Karpas-422 (cell line): Measurements from ENCODE around the gene HTN1. TPM values are rescaled to one million over a fixed set of nuclear protein-coding genes. Genes with fewer than 3 reads are reported as not detected.
"Not testable (repeated sequence)": the region's sequence is repeated elsewhere in the genome, so short reads cannot be mapped to it uniquely, and the experiment has no call there.

Source experiments
- DNase-seq: peaks from one replicate; pipeline ENCODE4 v3.0.0-alpha.2; 2015
- H2AFZ ChIP-seq: fragments of 200-600 bp; sonication (generic); 2 replicates; pipeline ENCODE4 v1.6.1; 2014; ENCODE audit warnings: antibody characterized with exemption, low read length, mixed read lengths
- H3K27ac ChIP-seq: fragments of 200-600 bp; sonication (generic); 2 replicates; pipeline ENCODE4 v1.5.1; 2014; ENCODE audit warnings: mild to moderate bottlenecking, low read length, moderate library complexity
- H3K27me3 ChIP-seq: fragments of 200-600 bp; sonication (generic); 2 replicates; pipeline ENCODE4 v1.6.1; 2014; ENCODE audit warnings: low read length, mixed read lengths
- H3K36me3 ChIP-seq: fragments of 200-600 bp; sonication (generic); 2 replicates; pipeline ENCODE4 v1.6.1; 2014; ENCODE audit warnings: low read length, mixed read lengths; ENCODE audit not compliant: insufficient read depth
- H3K4me1 ChIP-seq: fragments of 200-600 bp; sonication (generic); 2 replicates; pipeline ENCODE4 v1.6.1; 2014; ENCODE audit warnings: mild to moderate bottlenecking, low read length, mixed read lengths
- H3K4me2 ChIP-seq: fragments of 200-600 bp; sonication (generic); 2 replicates; pipeline ENCODE4 v1.6.1; 2014; ENCODE audit warnings: low read length, low read depth, mild to moderate bottlenecking; ENCODE audit not compliant: poor library complexity, severe bottlenecking
- H3K4me3 ChIP-seq: fragments of 200-600 bp; sonication (generic); 2 replicates; pipeline ENCODE4 v1.5.1; 2014; ENCODE audit warnings: mild to moderate bottlenecking, antibody characterized with exemption, low read length, mixed read lengths
- H3K79me2 ChIP-seq: fragments of 200-600 bp; sonication (generic); 2 replicates; pipeline ENCODE4 v1.6.1; 2014; ENCODE audit warnings: mild to moderate bottlenecking, low read length, mixed read lengths
- H3K9ac ChIP-seq: fragments of 200-600 bp; sonication (generic); 2 replicates; pipeline ENCODE4 v1.6.0; 2014; ENCODE audit warnings: low read length
- H3K9me2 ChIP-seq: fragments of 200-600 bp; sonication (generic), shearing (Covaris generic); replicated peaks from 2 replicates; pipeline ENCODE4 v1.6.0; 2014; ENCODE audit warnings: mild to moderate bottlenecking, low read length, moderate library complexity; ENCODE audit not compliant: insufficient read depth
- H3K9me3 ChIP-seq: fragments of 300-700, 200-600 bp; sonication (generic); 2 replicates; pipeline ENCODE4 v1.6.1; 2014; ENCODE audit warnings: low read length, mixed read lengths
- H4K20me1 ChIP-seq: fragments of 200-600 bp; sonication (generic); 2 replicates; pipeline ENCODE4 v1.6.1; 2014; ENCODE audit warnings: mild to moderate bottlenecking, antibody characterized with exemption, low read length, low read depth; ENCODE audit not compliant: insufficient read depth
- total RNA-seq: library from RNA; depleted of rRNA; stranded (reverse); fragments of >200 nt; shearing (Covaris generic); gene quantifications from 2 replicates; pipeline ENCODE4 v1.2.3, GENCODE V29; 2014; ENCODE audit warnings: low replicate concordance; rRNA removed

Gene HTN1
- total RNA-seq, result not detected in 2 replicates

DNA sequence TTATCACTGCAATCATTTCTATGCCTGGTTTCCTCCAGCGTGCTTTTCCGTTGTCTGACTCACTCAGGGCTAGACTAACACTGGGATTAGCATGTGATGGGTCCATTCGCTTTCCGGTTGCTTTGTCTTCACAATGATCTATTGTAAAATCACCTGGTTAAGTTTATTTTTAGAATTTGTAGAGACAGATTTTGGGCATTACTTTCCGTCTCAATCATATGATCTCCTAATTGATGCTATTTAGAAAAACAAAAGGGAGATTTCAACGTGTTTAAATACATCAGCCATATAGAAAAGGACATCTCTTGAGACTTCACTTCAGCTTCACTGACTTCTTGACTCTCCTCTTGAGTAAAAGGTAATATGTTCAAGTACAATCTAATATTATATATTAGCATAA, at the start of gene HTN1:
Gene HTN1, plus strand, starts transcription at position 301 of the 400 bp plus-strand sequence. CDS start 2,639 bp downstream, outside the sequence.
- H3K9me2 ChIP-seq, DNase-seq, H3K4me1 ChIP-seq, H3K4me3 ChIP-seq, H3K36me3 ChIP-seq, H4K20me1 ChIP-seq, H3K27me3 ChIP-seq, H2AFZ ChIP-seq, H3K79me2 ChIP-seq, H3K9me3 ChIP-seq, H3K27ac ChIP-seq, H3K4me2 ChIP-seq, H3K9ac ChIP-seq: not testable (repeated sequence)

DNA sequence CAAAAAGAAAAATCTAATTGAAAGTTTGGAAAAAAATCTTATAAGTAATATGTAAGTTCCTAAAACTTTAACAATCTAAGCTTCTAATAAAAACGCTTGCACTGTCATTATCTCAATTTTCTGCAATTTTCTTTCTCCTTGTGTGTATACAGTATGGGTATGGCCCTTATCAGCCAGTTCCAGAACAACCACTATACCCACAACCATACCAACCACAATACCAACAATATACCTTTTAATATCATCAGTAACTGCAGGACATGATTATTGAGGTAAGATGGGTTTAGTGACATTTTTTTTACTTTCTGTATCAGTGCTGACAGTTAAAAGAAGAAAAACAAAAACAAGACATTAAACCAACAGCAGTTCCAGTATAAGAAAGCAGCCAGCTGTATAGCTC, 49.5 kb upstream of the HTN1 start:
- Histone ChIP-seq H3K4me1 (no peaks in the 10 kb centered on the region), H3K9me3 (no peaks in the 10 kb centered on the region), H3K4me3 (no peak overlapping the region), H3K27me3 (no peaks in the 10 kb centered on the region), H3K36me3 (no peaks in the 10 kb centered on the region), H3K4me2 (no peak overlapping the region), H2AFZ (no peak overlapping the region), H4K20me1 (no peaks in the 10 kb centered on the region), H3K9ac (no peak overlapping the region), H3K79me2 (no peaks in the 10 kb centered on the region), H3K27ac (no peak overlapping the region), H3K9me2 (no peaks in the 10 kb centered on the region)
- no peak for DNase-seq

DNA sequence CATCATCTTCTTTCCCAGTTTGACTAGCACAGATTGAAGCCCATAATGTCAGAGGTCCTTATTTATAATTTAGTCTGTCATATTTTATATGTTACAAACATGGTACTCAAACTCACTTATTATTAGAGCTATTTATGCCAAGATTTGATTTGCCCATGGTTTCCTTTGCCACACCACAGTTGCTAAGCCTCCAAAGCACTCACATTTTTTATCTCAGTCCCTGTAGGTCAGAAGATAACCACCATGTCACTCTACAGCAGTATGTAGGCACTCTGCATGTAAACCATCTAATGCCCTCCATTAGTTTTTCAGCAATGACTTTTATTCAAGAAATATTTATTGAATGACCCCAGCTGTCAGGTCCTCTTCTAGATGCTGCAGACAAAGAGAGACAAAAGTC, 47.7 kb upstream of the HTN1 start:
- Histone ChIP-seq H3K27me3 (no peaks in the 10 kb centered on the region), H3K4me2 (no peak overlapping the region), H3K4me3 (no peak overlapping the region), H3K36me3 (no peaks in the 10 kb centered on the region), H2AFZ (no peak overlapping the region), H3K9me3 (no peaks in the 10 kb centered on the region), H3K9ac (no peak overlapping the region), H4K20me1 (no peaks in the 10 kb centered on the region), H3K4me1 (no peaks in the 10 kb centered on the region), H3K9me2 (no peaks in the 10 kb centered on the region), H3K79me2 (no peaks in the 10 kb centered on the region), H3K27ac (no peak overlapping the region)
- DNase-seq, result no peak

DNA sequence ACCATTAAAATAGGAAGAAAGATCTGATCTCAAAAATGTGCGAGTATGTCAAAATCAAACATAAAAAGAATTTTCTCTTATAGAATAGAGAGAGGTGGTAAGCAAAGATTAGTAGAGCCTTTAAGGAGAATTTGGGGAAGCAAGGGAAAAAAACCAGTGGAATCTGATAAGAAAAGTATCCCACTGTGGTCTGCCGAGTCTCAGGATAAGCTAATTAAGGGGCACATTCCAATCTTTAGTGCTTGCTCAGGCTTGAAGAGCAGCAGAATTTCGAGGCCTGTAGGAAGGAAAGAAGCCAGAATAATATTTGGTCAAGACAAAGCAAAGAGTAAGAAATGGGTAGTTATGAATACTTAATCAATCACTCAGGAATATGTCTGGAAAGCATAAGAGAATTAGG, 41.5 kb upstream of the HTN1 start:
- no peak for DNase-seq
- H3K4me2 ChIP-seq, result no peak overlapping the region
- H3K36me3 ChIP-seq, result no peaks in the 10 kb centered on the region
- H3K9ac ChIP-seq, result no peak overlapping the region
- H3K9me3 ChIP-seq, result no peaks in the 10 kb centered on the region; the same call in 1 of the 2 replicates
- H3K9me2 ChIP-seq, result no peaks in the 10 kb centered on the region
- no peak overlapping the region for H3K4me3 ChIP-seq
- H3K27ac ChIP-seq, result no peak overlapping the region
- no peaks in the 10 kb centered on the region for H3K4me1 ChIP-seq
- H3K79me2 ChIP-seq, result no peaks in the 10 kb centered on the region
- H2AFZ ChIP-seq, result no peak overlapping the region
- no peaks in the 10 kb centered on the region for H4K20me1 ChIP-seq
- no peaks in the 10 kb centered on the region for H3K27me3 ChIP-seq

DNA sequence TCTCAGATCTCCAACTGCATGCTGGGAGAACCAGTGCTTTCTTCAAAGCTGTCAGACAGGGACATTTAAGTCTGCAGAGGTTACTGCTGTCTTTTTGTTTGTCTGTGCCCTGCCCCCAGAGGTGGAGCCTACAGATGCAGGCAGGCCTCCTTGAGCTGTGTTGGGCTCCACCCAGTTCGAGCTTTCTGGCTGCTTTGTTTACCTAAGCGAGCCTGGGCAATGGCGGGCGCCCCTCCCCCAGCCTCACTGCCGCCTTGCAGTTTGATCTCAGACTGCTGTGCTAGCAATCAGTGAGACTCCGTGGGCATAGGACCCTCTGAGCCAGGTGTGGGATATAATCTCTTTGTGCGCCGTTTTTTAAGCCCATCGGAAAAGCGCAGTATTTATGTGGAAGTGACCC, 31.2 kb upstream of the HTN1 start:
- H2AFZ ChIP-seq, H3K9ac ChIP-seq, H4K20me1 ChIP-seq, H3K27me3 ChIP-seq, H3K9me3 ChIP-seq, DNase-seq, H3K4me2 ChIP-seq, H3K4me3 ChIP-seq, H3K27ac ChIP-seq, H3K79me2 ChIP-seq, H3K36me3 ChIP-seq, H3K4me1 ChIP-seq, H3K9me2 ChIP-seq: not testable (repeated sequence)

DNA sequence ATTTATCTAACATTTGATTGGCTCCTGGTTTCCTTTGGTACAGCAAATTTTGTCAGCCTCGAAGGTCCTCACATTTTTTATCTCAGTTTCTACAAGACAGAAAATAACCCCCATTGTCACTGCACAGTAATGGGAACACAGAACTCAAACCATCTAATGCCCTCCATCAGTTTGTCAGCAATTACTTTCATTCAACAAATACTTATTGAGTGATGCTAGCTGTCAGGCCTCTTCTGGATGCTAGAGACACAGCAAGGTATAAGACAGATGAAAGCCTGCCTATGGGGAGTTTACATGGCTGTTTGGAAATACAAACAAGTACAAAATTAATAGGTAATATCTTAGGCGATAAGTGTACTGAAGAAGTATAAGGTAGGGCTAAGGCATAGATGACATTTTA, 27.0 kb upstream of the HTN1 start:
- Histone ChIP-seq H3K9me3 (no peaks in the 10 kb centered on the region), H3K27ac (no peak overlapping the region), H3K9me2 (no peaks in the 10 kb centered on the region), H3K27me3 (no peaks in the 10 kb centered on the region), H3K4me1 (no peaks in the 10 kb centered on the region), H3K36me3 (no peaks in the 10 kb centered on the region), H3K4me2 (no peak overlapping the region), H3K79me2 (no peaks in the 10 kb centered on the region), H2AFZ (no peak overlapping the region), H3K9ac (no peak overlapping the region), H4K20me1 (no peaks in the 10 kb centered on the region), H3K4me3 (no peak overlapping the region)
- no peak for DNase-seq

DNA sequence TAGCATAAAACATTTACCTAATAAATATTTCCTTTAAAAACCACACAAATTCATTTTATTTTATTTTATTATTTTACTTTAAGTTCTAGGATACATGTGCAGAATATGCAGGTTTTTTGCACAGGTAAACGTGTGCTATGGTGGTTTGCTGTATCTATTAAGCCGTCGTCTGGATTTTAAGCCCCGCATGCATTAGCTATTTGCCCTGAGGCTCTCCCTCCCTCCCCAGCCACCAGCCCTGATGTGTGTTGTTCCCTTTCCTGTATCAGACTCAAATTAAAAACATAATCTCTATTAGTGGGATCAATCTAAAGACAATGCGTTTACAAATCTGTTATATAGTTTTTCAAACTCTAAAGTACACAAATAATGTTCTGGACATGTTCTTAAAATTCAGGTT, 23.2 kb upstream of the HTN1 start:
- H3K9me2 ChIP-seq, result no peaks in the 10 kb centered on the region
- no peak overlapping the region for H3K4me3 ChIP-seq
- H3K4me1 ChIP-seq, result no peaks in the 10 kb centered on the region
- no peaks in the 10 kb centered on the region for H3K79me2 ChIP-seq
- H3K9ac ChIP-seq, result no peak overlapping the region
- no peak overlapping the region for H2AFZ ChIP-seq
- no peak for DNase-seq
- no peak overlapping the region for H3K27ac ChIP-seq
- no peaks in the 10 kb centered on the region for H4K20me1 ChIP-seq
- H3K27me3 ChIP-seq, result no peaks in the 10 kb centered on the region
- H3K4me2 ChIP-seq, result no peak overlapping the region
- H3K9me3 ChIP-seq, result no peaks in the 10 kb centered on the region
- H3K36me3 ChIP-seq, result no peaks in the 10 kb centered on the region

DNA sequence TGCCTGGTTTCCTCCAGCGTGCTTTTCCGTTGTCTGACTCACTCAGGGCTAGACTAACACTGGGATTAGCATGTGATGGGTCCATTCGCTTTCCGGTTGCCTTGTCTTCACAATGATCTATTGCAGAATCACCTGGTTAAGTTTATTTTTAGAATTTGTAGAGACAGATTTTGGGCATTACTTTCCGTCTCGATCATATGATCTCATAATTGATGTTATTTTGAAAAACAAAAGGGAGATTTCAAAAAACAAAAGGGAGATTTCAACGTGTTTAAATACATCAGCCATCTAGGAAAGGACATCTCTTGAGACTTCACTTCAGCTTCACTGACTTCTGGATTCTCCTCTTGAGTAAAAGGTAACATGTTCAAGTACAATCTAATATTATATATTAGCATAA, 22.1 kb upstream of the HTN1 start, which contains the start of gene HTN3:
Gene HTN3, plus strand, starts transcription at position 301 of the 400 bp plus-strand sequence. CDS start 2,282 bp downstream, outside the sequence.
- H3K79me2 ChIP-seq, H4K20me1 ChIP-seq, H3K9ac ChIP-seq, H3K4me1 ChIP-seq, H3K9me3 ChIP-seq, DNase-seq, H3K4me3 ChIP-seq, H3K27me3 ChIP-seq, H3K27ac ChIP-seq, H3K4me2 ChIP-seq, H2AFZ ChIP-seq, H3K9me2 ChIP-seq, H3K36me3 ChIP-seq: not testable (repeated sequence)

DNA sequence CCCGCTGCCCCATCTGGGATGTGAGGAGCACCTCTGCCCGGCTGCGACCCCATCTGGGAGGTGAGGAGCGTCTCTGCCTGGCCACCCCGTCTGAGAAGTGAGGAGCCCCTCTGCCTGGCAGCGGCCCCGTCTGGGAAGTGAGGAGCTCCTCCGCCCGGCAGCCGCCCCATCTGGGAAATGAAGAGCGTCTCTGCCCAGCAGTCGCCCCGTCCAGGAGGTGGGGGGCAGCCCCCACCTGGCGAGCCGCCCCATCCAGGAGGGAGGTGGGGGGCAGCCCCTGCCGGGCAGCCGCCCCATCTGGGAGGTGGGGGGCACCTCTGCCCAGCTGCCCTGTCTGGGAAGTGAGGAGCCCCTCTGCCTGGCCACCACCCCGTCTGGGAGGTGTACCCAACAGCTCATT, 12.7 kb upstream of the HTN1 start:
- H3K79me2 ChIP-seq, DNase-seq, H3K36me3 ChIP-seq, H3K4me1 ChIP-seq, H3K9ac ChIP-seq, H3K4me2 ChIP-seq, H3K4me3 ChIP-seq, H3K9me2 ChIP-seq, H3K27me3 ChIP-seq, H3K9me3 ChIP-seq, H2AFZ ChIP-seq, H3K27ac ChIP-seq, H4K20me1 ChIP-seq: not testable (repeated sequence)
